GM12873 (cell line): ENCODE data around the gene C20orf204.

Experiments used
- TF ChIP-seq, protein P1 (sequence below): IDR thresholded peaks from 2 replicates; pipeline ENCODE4 v1.5.1; 2012; ENCODE audit warnings: low read depth, mild to moderate bottlenecking, moderate library complexity, low read length, control low read depth; ENCODE audit not compliant: insufficient read depth; ENCODE audit errors: missing control alignments

The C20orf204 gene

GRCh38 chr20:64009811-64010387, 26.1 kb upstream of the C20orf204 start:
- TF ChIP-seq, protein P1, sequence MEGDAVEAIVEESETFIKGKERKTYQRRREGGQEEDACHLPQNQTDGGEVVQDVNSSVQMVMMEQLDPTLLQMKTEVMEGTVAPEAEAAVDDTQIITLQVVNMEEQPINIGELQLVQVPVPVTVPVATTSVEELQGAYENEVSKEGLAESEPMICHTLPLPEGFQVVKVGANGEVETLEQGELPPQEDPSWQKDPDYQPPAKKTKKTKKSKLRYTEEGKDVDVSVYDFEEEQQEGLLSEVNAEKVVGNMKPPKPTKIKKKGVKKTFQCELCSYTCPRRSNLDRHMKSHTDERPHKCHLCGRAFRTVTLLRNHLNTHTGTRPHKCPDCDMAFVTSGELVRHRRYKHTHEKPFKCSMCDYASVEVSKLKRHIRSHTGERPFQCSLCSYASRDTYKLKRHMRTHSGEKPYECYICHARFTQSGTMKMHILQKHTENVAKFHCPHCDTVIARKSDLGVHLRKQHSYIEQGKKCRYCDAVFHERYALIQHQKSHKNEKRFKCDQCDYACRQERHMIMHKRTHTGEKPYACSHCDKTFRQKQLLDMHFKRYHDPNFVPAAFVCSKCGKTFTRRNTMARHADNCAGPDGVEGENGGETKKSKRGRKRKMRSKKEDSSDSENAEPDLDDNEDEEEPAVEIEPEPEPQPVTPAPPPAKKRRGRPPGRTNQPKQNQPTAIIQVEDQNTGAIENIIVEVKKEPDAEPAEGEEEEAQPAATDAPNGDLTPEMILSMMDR, result no peak

GRCh38 chr20:64010711-64011237, 25.2 kb upstream of the C20orf204 start:
- TF ChIP-seq, protein P1, result no peak

DNA sequence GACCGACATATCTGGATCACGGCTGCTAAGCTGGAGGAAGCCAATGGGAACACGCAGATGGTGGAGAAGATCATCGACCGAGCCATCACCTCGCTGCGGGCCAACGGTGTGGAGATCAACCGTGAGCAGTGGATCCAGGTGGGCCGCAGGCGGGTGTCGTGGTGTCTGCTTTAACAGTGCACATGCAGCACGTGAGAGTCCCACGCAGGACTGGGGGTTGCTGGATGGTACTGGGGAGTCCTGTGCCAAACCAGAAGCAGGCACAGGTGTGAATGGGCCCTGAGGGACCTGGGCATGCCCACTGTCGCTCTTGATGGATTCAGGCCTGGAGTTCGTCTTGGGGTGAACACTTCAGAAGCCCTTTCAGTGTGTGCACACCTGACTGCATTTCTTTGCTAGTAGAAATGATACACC, 24.6 kb upstream of the C20orf204 start:
- TF ChIP-seq, protein P1, result no peak

GRCh38 chr20:64015635-64016034, 20.3 kb upstream of the C20orf204 start:
- TF ChIP-seq, protein P1, result no peak

- TF ChIP-seq, protein P1, result no peak
Observed at GRCh38 chr20:64021124-64021975, 14.6 kb upstream of the C20orf204 start.

GRCh38 chr20:64022671-64023360, 13.2 kb upstream of the C20orf204 start:
- TF ChIP-seq, protein P1, result no peak
